Parathyroid adenoma (tissue), 2 donors: ENCODE results near the gene SRSF12.

Experiments
- H2AFZ ChIP-seq: fragments of 300-600 bp; sonication (generic); one replicate; pipeline ENCODE4 v1.7.0; 2017; ENCODE audit warnings: antibody characterized with exemption, mild to moderate bottlenecking
- H3K27ac ChIP-seq: fragments of 300-600 bp; sonication (generic); one replicate; pipeline ENCODE4 v1.7.0; 2017
- H3K27me3 ChIP-seq: fragments of 300-600 bp; sonication (generic); one replicate; pipeline ENCODE4 v1.7.0; 2017; ENCODE audit warnings: low read length; ENCODE audit not compliant: control insufficient read depth, insufficient read depth
- H3K36me3 ChIP-seq: fragments of 300-600 bp; sonication (generic); one replicate; pipeline ENCODE4 v1.7.0; 2017; ENCODE audit warnings: low read length; ENCODE audit not compliant: control insufficient read depth, insufficient read depth
- H3K4me1 ChIP-seq: fragments of 300-600 bp; sonication (generic); one replicate; pipeline ENCODE4 v1.7.0; 2017; ENCODE audit warnings: control low read depth
- H3K4me2 ChIP-seq: fragments of 300-600 bp; sonication (generic); one replicate; pipeline ENCODE4 v1.7.0; 2017; ENCODE audit warnings: low read length
- H3K4me3 ChIP-seq: fragments of 300-600 bp; sonication (generic); one replicate; pipeline ENCODE4 v1.7.0; 2017; ENCODE audit warnings: low read depth, low read length
- H3K79me2 ChIP-seq: fragments of 300-600 bp; sonication (generic); one replicate; pipeline ENCODE4 v1.7.0; 2017; ENCODE audit warnings: control low read depth
- H3K9ac ChIP-seq: fragments of 300-600 bp; sonication (generic); one replicate; pipeline ENCODE4 v1.7.0; 2017; ENCODE audit warnings: mild to moderate bottlenecking
- H3K9me3 ChIP-seq: fragments of 300-600 bp; sonication (generic); one replicate; pipeline ENCODE4 v1.7.0; 2017; ENCODE audit warnings: low read length; ENCODE audit not compliant: control insufficient read depth
- TF ChIP-seq, protein P1 (sequence below): fragments of 300-600 bp; sonication (generic); IDR thresholded peaks from one replicate; pipeline ENCODE4 v1.7.0; 2017; ENCODE audit warnings: antibody characterized with exemption, mild to moderate bottlenecking
- donor health status: primary hyperparathyroidism.

The SRSF12 gene

DNA sequence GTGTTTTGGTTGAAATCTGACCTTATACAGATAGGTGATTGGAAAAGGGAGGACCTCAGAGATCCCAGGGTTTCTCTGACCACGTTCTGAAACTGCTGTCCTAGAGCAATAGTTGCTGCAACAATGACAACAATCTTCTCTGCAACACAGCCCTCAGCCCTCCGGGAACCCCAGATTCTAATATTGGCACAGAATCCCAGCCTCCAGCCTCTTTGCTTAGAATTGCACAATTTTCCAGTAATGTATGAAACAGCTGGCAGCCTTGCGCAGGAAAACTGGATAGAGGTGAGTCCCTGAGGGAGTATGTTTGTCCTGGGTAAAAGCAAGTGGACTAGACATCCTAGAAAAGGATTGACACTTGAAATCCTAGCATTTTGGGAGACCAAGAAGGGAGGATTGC lies 67.7 kb downstream of the SRSF12 start:
- TF ChIP-seq, protein P1, sequence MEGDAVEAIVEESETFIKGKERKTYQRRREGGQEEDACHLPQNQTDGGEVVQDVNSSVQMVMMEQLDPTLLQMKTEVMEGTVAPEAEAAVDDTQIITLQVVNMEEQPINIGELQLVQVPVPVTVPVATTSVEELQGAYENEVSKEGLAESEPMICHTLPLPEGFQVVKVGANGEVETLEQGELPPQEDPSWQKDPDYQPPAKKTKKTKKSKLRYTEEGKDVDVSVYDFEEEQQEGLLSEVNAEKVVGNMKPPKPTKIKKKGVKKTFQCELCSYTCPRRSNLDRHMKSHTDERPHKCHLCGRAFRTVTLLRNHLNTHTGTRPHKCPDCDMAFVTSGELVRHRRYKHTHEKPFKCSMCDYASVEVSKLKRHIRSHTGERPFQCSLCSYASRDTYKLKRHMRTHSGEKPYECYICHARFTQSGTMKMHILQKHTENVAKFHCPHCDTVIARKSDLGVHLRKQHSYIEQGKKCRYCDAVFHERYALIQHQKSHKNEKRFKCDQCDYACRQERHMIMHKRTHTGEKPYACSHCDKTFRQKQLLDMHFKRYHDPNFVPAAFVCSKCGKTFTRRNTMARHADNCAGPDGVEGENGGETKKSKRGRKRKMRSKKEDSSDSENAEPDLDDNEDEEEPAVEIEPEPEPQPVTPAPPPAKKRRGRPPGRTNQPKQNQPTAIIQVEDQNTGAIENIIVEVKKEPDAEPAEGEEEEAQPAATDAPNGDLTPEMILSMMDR = no peak
- Histone ChIP-seq H3K79me2 (no peaks in the 10 kb centered on the region), H3K4me3 (no peak overlapping the region), H3K4me2 (no peak overlapping the region), H2AFZ (no peak overlapping the region), H3K9me3 (no peaks in the 10 kb centered on the region), H3K4me1 (no peaks in the 10 kb centered on the region), H3K36me3 (no peaks in the 10 kb centered on the region), H3K9ac (no peak overlapping the region), H3K27ac (no peak overlapping the region), H3K27me3 (no peaks in the 10 kb centered on the region)

DNA sequence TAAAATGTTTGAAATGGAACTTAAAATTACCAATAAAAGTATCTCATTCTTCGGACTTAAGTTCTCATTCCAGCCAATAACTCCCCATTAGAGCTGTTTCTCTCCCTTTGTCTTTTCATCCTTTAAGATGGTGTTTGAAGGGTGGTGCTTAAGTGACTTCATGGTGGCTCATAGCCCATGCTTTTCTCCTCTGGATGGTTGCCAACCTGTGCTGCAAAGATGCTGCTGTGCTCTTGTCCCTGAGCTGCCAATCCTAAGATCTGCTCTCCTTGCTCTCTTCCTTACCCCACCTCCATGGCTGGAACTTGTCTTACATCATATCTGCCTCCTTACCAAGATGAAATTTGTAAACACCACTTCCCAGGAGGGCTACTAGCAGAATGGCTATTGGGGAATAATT lies 68.9 kb downstream of the SRSF12 start:
- Histone ChIP-seq H3K4me2 (no peak overlapping the region), H2AFZ (no peak overlapping the region), H3K9ac (no peak overlapping the region), H3K27ac (no peak overlapping the region), H3K27me3 (no peaks in the 10 kb centered on the region), H3K4me1 (no peaks in the 10 kb centered on the region), H3K4me3 (no peak overlapping the region), H3K9me3 (no peaks in the 10 kb centered on the region), H3K79me2 (no peaks in the 10 kb centered on the region), H3K36me3 (no peaks in the 10 kb centered on the region)
- TF ChIP-seq, protein P1 = no peak

DNA sequence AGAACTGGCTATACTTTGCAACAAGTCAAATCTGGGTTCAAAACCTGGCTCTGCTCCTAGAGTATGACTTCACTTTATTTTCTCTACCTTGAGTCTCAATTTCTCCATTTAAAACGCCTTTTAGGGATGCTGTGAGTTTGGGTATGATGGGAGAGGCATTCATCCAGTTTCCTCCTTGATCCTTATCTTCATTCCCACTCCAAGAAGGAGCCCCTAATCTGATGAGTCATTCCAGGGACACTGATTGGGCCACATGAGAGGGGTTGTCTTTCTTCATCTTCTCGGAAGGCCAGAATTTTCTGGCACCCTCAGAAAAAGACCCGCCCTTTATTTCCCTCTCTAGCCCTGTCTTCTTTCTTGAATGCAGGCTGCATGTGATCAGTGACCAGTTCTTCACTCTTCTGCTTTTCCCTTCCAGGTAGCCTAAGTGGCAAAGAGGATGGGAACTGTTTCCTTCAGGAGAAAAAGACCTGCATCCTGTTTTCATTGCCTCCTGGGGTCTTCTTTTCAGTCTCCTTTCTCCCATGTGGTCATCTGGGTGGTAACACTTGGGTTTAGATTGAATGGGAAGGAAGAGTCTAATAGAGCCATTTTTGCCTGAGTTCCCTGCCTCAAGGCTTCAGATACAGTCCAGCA lies 69.5 kb downstream of the SRSF12 start:
- no peak overlapping the region for H3K4me3 ChIP-seq
- no peaks in the 10 kb centered on the region for H3K36me3 ChIP-seq
- no peak overlapping the region for H2AFZ ChIP-seq
- no peaks in the 10 kb centered on the region for H3K27me3 ChIP-seq
- H3K79me2 ChIP-seq = no peaks in the 10 kb centered on the region
- TF ChIP-seq, protein P1 = no peak
- no peak overlapping the region for H3K4me2 ChIP-seq
- no peaks in the 10 kb centered on the region for H3K9me3 ChIP-seq
- no peaks in the 10 kb centered on the region for H3K4me1 ChIP-seq
- H3K9ac ChIP-seq = no peak overlapping the region
- H3K27ac ChIP-seq = no peak overlapping the region

DNA sequence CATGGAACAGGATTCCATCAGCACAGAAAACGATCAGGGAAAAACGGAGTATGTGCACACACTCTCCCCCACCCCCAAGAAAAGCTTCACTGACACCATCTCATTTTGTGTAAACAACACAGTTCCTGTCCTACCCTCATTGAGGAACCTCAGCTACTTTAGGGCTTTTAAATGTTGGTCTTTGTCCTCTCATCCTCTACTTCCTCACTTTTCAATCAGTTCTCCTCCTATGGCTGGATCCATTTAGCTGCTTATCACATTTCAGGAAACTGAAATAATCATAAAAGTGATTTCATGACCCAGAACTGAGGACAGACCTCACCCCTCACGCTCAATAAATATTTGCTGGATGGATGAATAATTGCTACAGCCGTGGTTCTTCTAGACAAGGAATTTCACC lies 70.4 kb downstream of the SRSF12 start:
- Histone ChIP-seq H2AFZ (no peak overlapping the region), H3K27me3 (no peaks in the 10 kb centered on the region), H3K4me2 (no peak overlapping the region), H3K9me3 (no peaks in the 10 kb centered on the region), H3K36me3 (no peaks in the 10 kb centered on the region), H3K4me1 (no peaks in the 10 kb centered on the region), H3K4me3 (no peak overlapping the region), H3K9ac (no peak overlapping the region), H3K79me2 (no peaks in the 10 kb centered on the region), H3K27ac (no peak overlapping the region)
- TF ChIP-seq, protein P1 = no peak
